GM10248 (cell line): ENCODE results near the gene TOPAZ1.
A peak's percentile ranks its signal among the peaks of the same experiment; 100 is the strongest.

Source experiments
- CTCF ChIA-PET: fragments of 300-600 bp; sonication (Branson Sonifier 250); formaldehyde crosslinking; extraction: SDS; loops from one replicate; lab custom pipeline; 2021; ENCODE audit warnings: antibody characterized with exemption; lab: Yijun Ruan, JAX
- POLR2A ChIA-PET: fragments of 350-650 bp; sonication (Branson Sonifier 250); formaldehyde crosslinking; extraction: SDS; loops from one replicate; lab custom pipeline; 2020; ENCODE audit warnings: antibody characterized with exemption; lab: Yijun Ruan, JAX
- DNase-seq: peaks from one replicate; pipeline ENCODE4 v3.0.0; 2012; ENCODE audit errors: extremely low spot score
- CTCF ChIP-seq: IDR thresholded peaks from 2 replicates; pipeline ENCODE4 v1.5.1; 2012; ENCODE audit warnings: mild to moderate bottlenecking, low read depth; ENCODE audit errors: extremely low read depth, missing control alignments, control extremely low read depth

TOPAZ1 gene

GRCh38 chr3:44228900-44229299 is 12.8 kb upstream of the TOPAZ1 start:
- POLR2A ChIA-PET: no interaction called here
- TF ChIP-seq CTCF: no peak
- CTCF ChIA-PET: no interaction called here
- no peak for DNase-seq

- POLR2A ChIA-PET: no interaction called here
- no peak for TF ChIP-seq CTCF
- CTCF ChIA-PET: interaction anchor here (1.6 kb wide), 1 partner anchor 9 kb away, joined by 3 read pairs; the partner anchor contains the start of gene TOPAZ1
- no peak for DNase-seq
Measured at GRCh38 chr3:44232407-44232806, 9.3 kb upstream of the TOPAZ1 start.

GRCh38 chr3:44234648-44235268 is 6.9 kb upstream of the TOPAZ1 start:
- CTCF ChIA-PET: interaction anchor here (0.6 to 3.1 kb wide), 16 partner anchors 8 to 466 kb away, joined by 3 to 17 read pairs (median 4); no protein-coding TSS in a partner anchor
- no peak for TF ChIP-seq CTCF
- DNase-seq: no peak
- POLR2A ChIA-PET: no interaction called here

GRCh38 chr3:44235604-44236484 is 5.8 kb upstream of the TOPAZ1 start:
- DNase-seq: peak; percentile 54
- TF ChIP-seq CTCF: peak; percentile 57
- CTCF ChIA-PET: interaction anchor here (0.8 to 3.1 kb wide), 20 partner anchors 9 to 685 kb away, joined by 3 to 17 read pairs (median 3); no protein-coding TSS in a partner anchor
- POLR2A ChIA-PET: no interaction called here

- ChIA-PET POLR2A (no interaction called here), CTCF (interaction anchor here (1.0 to 3.1 kb wide), 11 partner anchors 8 to 467 kb away, joined by 3 to 17 read pairs (median 4); no protein-coding TSS in a partner anchor)
- TF ChIP-seq CTCF: no peak
- DNase-seq: no peak
Measured at GRCh38 chr3:44236485-44236908, 5.2 kb upstream of the TOPAZ1 start.

GRCh38 chr3:44237161-44237560 is 4.5 kb upstream of the TOPAZ1 start:
- no peak for DNase-seq
- TF ChIP-seq CTCF: no peak
- ChIA-PET POLR2A (no interaction called here), CTCF (interaction anchor here (1.0 to 3.1 kb wide), 9 partner anchors 15 to 381 kb away, joined by 3 to 17 read pairs (median 3); no protein-coding TSS in a partner anchor)
